ENCODE measurements around the gene ITGB1. TPM values are rescaled to one million over a fixed set of nuclear protein-coding genes. Genes with fewer than 3 reads are reported as not detected.
"Not testable (repeated sequence)": the region's sequence is repeated elsewhere in the genome, so short reads cannot be mapped to it uniquely, and the experiment has no call there.

The ITGB1 gene
- total and polyA plus RNA-seq, 8 donors = 44.0 to 316 (median 110) TPM

DNA sequence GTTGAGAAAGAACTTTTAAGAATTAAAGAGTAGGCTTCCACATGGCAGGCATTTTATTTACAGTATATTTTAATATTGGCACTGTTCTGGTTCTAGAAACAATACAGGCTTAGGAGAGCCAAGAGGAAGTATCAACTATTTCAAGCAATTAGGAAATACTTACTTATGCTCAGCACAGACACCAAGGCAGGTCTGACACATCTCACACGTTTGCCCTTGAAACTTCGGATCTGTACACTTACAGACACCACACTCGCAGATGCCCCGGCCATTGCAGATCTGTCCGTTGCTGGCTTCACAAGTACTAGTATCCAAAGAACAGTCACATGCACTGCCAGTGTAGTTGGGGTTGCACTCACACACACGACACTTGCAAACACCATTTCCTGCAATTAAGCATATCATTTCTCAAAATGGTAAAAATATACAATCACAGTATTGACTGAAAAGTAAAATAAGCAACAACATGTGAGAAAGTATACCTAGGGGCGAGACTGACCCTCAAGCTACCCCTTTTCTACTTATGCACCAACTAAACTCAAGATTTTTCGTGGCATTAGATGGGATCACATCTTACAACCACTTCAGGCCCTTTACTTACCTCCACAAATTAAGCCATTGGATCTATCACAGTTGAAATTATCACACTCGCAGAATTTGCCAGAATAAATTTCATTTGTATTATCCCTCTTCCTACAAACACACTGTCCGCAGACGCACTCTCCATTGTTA is 46.6 kb downstream of the ITGB1 start:
- H3K27me3 ChIP-seq = no peaks in the 10 kb centered on the region
- DNase-seq (no peak), ATAC-seq (peak in 3 of 4 donors; percentile 45 to 77 (median 62)), FAIRE-seq (no peak)
- intact Hi-C loops (cut with DNase I) = no loop called here
- peaks cover 0 to 24% (median 0%) of the 10 kb centered on the region in 3 donors for H3K36me3 ChIP-seq
- H3K9me3 ChIP-seq = no peaks in the 10 kb centered on the region
- WGBS, 2 donors = 80 to 83% methylated on average over 11 of the region's 11 CpGs
- no peak overlapping the region for H3K4me3 ChIP-seq
- H3K4me1 ChIP-seq = peaks cover 0 to 8% (median 3%) of the 10 kb centered on the region in 3 donors
- H3K27ac ChIP-seq = no peak overlapping the region
- TF ChIP-seq, protein P1, sequence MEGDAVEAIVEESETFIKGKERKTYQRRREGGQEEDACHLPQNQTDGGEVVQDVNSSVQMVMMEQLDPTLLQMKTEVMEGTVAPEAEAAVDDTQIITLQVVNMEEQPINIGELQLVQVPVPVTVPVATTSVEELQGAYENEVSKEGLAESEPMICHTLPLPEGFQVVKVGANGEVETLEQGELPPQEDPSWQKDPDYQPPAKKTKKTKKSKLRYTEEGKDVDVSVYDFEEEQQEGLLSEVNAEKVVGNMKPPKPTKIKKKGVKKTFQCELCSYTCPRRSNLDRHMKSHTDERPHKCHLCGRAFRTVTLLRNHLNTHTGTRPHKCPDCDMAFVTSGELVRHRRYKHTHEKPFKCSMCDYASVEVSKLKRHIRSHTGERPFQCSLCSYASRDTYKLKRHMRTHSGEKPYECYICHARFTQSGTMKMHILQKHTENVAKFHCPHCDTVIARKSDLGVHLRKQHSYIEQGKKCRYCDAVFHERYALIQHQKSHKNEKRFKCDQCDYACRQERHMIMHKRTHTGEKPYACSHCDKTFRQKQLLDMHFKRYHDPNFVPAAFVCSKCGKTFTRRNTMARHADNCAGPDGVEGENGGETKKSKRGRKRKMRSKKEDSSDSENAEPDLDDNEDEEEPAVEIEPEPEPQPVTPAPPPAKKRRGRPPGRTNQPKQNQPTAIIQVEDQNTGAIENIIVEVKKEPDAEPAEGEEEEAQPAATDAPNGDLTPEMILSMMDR (IDR thresholded peaks at IDR 0.05) = no peak

DNA sequence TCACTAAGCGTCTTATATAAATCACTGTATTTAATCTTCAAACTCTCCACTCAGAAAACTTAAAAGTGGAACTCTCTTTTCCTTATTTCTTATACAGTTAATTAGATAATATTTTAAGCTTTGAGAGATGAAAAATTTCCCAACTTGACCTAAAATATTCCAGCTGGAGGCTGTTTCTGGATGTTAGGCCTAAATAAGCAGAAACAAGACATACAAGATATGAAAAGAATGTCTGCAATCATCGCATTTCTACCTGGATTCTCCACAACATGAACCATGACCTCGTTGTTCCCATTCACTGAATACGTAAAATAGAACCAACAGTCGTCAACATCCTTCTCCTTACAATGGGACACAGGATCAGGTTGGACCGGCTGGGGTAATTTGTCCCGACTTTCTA is 48.1 kb downstream of the ITGB1 start:
- H3K27ac ChIP-seq; intact Hi-C loops (cut with DNase I); H3K4me1 ChIP-seq; H3K9me3 ChIP-seq; H3K4me3 ChIP-seq; DNase-seq; ATAC-seq; FAIRE-seq; H3K27me3 ChIP-seq: not testable (repeated sequence)
- peaks cover 0 to 24% (median 0%) of the 10 kb centered on the region in 3 donors for H3K36me3 ChIP-seq
- 81 to 86% methylated on average over 5 of the region's 7 CpGs for WGBS, 2 donors

DNA sequence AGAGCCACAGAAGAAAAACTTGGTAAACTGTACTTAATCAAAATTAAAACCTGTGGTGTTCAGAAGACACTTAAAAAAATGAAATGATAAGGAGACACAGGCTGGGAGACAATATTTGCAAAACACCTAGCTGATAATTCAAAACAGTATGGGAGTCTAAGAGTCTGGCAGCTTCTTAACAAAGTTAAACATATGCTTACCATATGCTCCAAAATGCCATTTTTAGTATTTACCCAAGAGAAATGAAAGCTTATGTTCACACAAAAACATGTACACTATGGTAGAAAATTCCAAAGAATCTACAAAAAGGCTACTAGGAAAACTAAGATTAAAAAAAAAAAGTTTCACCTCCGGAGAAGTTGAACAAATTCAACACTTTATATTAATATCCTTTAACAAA is 48.6 kb downstream of the ITGB1 start:
- TF ChIP-seq, protein P1 (IDR thresholded peaks at IDR 0.05) = no peak
- intact Hi-C loops (cut with DNase I) = no loop called here
- 84 to 90% methylated on average over 1 of the region's 1 CpG for WGBS, 2 donors
- no peak overlapping the region for H3K4me3 ChIP-seq
- no peak for ATAC-seq
- no peak for FAIRE-seq
- no peaks in the 10 kb centered on the region for H3K9me3 ChIP-seq
- H3K36me3 ChIP-seq = peaks cover 0 to 24% (median 0%) of the 10 kb centered on the region in 3 donors
- DNase-seq = no peak
- H3K27me3 ChIP-seq = no peaks in the 10 kb centered on the region
- no peak overlapping the region for H3K27ac ChIP-seq
- H3K4me1 ChIP-seq = peaks cover 0 to 12% (median 3%) of the 10 kb centered on the region in 3 donors

DNA sequence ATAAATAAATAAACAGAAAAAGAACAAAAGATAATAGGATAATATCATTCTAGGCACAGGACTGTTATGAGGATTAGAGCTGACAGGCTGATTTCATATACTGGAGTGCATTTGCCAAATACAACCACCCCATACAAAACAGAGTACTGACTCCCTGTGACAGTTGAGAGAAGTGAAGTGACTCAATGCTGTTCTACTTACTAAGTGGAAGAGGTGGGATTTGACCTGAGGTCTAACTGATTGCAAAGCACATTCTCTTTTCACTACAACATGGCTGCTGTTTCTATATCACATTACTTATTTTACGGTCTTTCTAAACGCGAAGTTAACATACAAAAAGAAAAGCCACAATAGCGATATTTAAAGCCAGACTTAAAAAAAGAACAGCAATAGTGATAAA is 51.4 kb downstream of the ITGB1 start:
- H3K27ac ChIP-seq = no peak overlapping the region
- DNase-seq (no peak), ATAC-seq (no peak), FAIRE-seq (no peak)
- H3K4me3 ChIP-seq = no peak overlapping the region
- no peaks in the 10 kb centered on the region for H3K27me3 ChIP-seq
- H3K4me1 ChIP-seq = peaks cover 0 to 12% (median 3%) of the 10 kb centered on the region in 3 donors
- peaks cover 0 to 18% (median 0%) of the 10 kb centered on the region in 3 donors for H3K36me3 ChIP-seq
- 92 to 93% methylated on average over 4 of the region's 4 CpGs for WGBS, 2 donors
- H3K9me3 ChIP-seq = no peaks in the 10 kb centered on the region
- intact Hi-C loops (cut with DNase I) = no loop called here
- TF ChIP-seq, protein P1 (IDR thresholded peaks at IDR 0.05) = no peak

DNA sequence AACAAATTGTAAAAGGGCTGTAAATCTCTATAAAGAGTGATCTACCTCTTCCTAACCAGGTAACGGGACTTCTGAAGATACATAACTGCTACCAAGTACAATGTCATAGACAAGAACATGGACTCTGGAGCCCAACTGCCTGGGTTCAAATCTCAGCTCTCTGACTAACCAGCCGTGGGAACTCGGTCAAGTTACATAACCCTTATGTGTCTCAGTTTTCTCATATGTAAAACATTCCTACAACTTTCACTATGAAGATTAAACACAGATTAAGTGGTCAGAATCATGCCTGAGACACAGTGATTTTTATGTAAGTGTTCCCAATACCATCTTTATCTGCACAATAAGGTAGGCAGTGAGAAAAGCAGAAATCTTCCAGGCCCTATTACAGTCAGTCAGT is 52.6 kb downstream of the ITGB1 start:
- ATAC-seq (no peak), FAIRE-seq (no peak), DNase-seq (no peak)
- Histone ChIP-seq H3K36me3 (peaks cover 0 to 10% (median 0%) of the 10 kb centered on the region in 3 donors), H3K4me1 (peaks cover 0 to 12% (median 3%) of the 10 kb centered on the region in 3 donors), H3K4me3 (no peak overlapping the region), H3K27me3 (no peaks in the 10 kb centered on the region), H3K9me3 (no peaks in the 10 kb centered on the region), H3K27ac (no peak overlapping the region)
- intact Hi-C loops (cut with DNase I) = no loop called here
- WGBS, 2 donors = 78 to 84% methylated on average over 3 of the region's 3 CpGs
- TF ChIP-seq, protein P1 (IDR thresholded peaks at IDR 0.05) = no peak

Measured in pancreas (tissue), 10 donors.